Kidney glomerular epithelial cell (primary cell): ENCODE measurements around the gene OGFOD1.
A peak's percentile ranks its signal among the peaks of the same experiment; 100 is the strongest.

ENCODE experiments used
- DNase-seq: peaks from one replicate; lab custom pipeline; 2025; lab: John Stamatoyannopoulos, UW

The OGFOD1 gene

GRCh38 chr16:56450986-56451752 lies at the start of gene OGFOD1, which contains the start of gene NUDT21:
Gene OGFOD1 (plus strand): TSS chr16:56451554. CDS start chr16:56451613, 59 bp downstream.
Gene NUDT21 (minus strand): TSS chr16:56451332. CDS start chr16:56451202, 130 bp downstream.
- peak; percentile 99 for DNase-seq

GRCh38 chr16:56405977-56406672 lies 45.2 kb upstream of the OGFOD1 start:
- no peak for DNase-seq

DNA sequence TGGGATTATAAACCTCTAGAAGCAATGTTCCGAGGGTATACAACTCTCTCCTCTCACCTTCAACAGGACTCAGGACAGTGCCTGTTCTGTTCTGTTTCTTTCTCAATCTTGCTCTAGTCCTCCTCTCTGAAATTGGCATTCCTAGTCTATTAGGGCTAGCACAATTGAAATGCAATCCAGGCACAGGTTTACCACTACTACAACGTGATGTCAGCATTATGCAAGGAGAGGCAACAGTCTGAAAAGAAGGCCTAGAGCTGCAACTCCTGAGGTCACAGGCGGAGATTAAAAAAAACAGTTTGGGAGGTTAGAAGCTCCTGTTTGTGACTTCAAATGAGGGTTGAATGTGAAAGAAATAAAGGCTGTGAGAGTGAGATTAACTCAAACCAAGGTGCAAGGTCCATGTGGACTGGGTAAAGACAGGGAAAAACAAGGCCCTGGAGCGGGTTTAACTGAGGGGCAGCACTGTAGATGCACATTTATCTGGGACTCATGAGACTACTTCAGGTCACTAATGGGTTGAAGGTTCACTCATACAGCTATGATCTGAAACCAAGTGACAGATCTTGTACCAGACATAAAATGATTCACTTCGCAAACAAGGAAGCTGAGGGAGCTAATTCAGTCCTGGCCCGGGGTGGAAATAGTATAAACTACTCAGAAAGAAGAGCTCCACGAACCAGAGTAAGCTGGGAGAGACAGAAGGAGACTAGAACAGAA lies 42.8 kb upstream of the OGFOD1 start:
- no peak for DNase-seq

GRCh38 chr16:56409195-56409594 lies 42.2 kb upstream of the OGFOD1 start:
- DNase-seq, result no peak

DNA sequence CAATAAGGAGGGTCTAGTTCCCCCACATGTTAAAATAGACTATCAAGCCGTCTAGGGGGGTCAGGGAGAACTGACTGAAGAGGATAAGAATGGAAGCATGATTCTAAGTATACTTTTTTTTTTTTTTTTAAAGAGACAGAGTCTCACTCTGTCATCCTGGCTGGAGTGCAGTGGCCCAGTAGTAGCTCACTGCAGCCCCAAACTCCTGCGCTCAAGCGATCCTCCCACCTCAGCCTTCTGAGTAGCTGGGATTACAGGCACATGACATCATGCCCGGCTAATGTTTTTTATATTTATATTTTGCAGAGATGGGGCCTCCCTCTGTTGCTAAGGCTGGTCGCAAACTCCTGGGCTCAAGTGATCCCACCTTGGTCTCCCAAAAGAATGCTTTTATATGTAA lies 40.2 kb upstream of the OGFOD1 start:
- no peak for DNase-seq

- no peak for DNase-seq
Observed at GRCh38 chr16:56411624-56412023, 39.7 kb upstream of the OGFOD1 start.

GRCh38 chr16:56413381-56413780 lies 38.0 kb upstream of the OGFOD1 start:
- DNase-seq, result no peak

DNA sequence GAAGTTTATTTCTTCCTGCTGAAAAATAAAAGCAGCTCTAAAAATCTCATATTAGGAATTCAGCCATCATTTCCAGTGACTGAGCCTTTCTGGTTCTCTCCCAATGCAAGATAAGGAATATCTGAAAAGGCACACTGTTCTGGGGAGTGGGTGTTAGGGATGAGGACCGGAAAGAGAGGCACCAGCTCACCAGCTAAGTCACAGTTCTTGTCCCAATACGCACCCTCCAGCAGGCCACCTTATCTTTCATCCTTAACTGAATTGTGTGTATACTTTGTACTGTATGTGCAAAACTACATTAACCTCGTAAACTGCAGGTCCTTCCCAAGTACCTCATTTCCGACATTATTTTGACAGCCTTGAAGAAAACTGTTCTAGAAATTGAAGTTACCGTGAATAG lies 37.0 kb upstream of the OGFOD1 start:
- DNase-seq, result no peak

DNA sequence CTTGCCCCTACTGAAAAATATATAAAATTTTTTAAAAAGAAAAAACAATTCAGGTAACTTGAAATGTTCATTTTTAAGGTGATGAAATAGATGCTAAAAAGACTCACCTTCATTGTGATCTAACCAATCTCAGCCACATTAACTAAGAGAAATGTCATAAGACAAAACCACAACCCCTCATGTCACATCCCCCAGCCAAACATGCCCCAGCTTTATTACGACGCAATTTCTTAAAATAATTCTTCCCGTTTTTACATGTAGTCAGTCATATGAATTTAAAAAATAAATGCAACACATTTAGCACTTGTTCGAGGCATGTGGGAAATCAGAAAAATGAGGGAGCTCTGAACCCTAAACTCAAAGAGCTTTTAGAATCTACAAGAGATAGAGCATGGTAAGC lies 35.5 kb upstream of the OGFOD1 start:
- DNase-seq, result no peak

DNA sequence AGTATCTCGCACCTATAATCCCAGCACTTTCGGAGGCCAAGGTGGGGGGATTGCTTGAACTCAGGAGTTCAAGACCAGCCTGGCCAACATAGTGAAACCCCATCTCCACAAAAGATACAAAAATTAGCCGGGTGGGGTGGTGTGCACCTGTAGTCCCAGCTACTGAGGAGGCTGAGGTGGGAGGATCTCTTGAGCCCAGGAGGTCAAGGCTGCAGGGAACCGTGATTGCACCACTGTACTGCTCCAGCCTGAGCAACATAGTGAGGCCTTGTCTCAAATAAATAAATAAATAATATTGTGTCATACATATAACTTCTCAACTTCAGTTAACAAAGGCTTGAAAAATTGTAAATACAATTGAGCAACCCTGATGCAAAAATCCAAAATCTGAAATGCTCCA lies 34.2 kb upstream of the OGFOD1 start:
- DNase-seq, result no peak

GRCh38 chr16:56419740-56420548 lies 31.4 kb upstream of the OGFOD1 start:
- DNase-seq, result no peak

- DNase-seq, result no peak
Observed at GRCh38 chr16:56420613-56421012, 30.7 kb upstream of the OGFOD1 start.

DNA sequence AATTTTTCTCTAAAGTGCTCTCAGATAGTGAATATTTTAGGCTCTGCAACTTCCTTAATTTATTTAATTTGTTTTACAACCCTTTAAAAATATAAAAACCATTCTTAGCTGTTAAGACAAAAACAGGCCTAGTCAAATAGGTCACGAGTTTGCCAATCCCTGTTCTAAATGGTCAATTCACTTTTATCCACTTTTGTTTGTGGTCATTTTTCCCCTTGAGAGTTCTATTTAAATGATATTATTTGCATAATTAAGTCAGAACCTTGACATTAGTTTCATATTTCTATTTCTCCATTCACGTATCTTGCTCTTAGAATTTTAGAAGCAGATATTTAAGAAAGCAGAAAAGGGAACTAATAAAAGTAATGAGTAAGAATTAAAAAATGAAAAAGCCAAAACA lies 30.0 kb upstream of the OGFOD1 start:
- DNase-seq, result no peak

- DNase-seq, result no peak
Observed at GRCh38 chr16:56421976-56422669, 29.2 kb upstream of the OGFOD1 start.

- DNase-seq, result no peak
Observed at GRCh38 chr16:56422896-56423441, 28.4 kb upstream of the OGFOD1 start.

DNA sequence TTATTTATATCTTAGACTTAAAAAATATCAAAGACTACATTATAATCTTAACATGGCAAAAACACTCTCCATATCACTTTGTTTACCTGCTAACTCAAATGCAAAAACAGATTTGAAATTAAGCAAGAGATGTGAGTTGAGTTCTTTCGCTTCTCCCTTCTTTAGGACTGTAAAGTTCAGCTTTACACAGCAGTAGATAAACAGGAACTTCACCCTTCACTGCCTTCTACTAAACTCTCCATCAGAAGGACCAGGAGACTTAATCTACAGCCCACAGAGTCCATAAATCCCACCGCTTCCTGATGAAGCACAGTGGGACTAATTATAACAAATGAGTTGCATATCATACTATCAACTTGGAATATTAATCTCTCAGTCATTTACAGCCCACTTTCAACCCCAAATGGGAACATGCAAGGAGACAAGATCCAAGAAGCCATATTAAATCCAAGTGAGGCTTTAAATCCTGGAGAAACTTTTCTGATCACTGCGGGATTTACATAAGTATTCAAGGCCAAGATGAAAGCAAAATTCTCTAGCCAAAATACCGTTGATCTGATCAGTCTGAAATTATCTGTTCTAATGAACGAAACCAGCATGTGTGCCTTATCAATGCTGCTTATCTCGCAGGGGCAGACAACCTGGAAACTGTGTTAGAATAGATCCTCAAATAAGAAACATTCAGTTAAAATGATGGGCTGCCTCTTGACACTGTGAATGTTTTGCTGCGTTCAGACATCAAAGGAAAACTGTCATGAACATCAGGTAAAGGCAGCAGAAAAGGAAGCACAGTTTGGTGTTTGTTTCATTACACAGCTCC lies 27.6 kb upstream of the OGFOD1 start:
- DNase-seq, result no peak

DNA sequence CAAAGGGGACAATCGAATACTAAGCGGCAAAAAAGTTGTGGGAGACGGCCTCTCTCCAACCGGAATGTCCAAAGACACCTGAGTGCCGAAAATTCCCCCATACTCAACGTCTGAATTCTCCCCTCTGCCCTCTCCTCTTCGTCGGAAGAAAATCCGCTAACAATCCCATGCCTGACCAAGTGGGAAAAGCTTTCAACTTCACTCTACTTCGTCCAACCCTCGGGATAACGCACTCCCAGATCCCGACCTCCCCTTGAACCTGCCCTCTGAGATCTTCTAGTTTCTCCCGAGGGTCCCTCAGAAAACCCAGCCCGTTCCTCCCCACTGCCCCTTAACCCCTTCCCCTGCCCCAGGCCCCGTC lies 27.0 kb upstream of the OGFOD1 start:
- no peak for DNase-seq

DNA sequence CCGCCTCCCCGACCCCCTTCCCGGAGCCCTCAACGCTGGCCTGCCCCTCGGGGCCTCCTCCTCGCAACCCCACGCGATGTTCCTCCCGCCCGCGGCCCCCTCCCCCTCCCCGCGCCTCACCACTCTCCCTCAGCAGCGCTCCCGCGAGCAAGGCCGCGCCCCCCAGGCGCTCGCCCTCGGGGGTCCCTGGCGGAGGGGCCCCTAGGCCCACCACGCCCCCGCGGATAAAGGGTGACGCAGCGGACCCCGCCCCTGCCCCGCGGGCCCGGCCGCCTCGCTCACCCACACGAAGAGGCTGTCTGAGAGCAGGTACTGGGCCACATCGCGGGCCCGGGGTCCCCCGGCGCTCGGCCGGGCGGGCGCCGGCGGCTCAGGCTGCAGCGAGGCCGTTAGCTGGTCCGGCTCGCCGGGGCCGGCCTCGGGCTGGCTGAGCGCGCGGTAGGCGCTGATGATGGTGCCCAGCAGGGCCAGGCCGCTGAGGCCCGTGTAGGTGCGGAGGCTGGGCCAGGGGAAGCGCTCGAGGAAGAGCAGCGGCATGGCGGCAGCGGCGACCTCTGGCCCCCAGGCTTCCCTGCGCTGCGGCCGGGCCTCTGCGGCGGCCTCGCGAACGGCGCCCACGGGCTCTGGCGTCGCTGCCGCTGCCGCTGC lies 26.4 kb upstream of the OGFOD1 start:
- no peak for DNase-seq

DNA sequence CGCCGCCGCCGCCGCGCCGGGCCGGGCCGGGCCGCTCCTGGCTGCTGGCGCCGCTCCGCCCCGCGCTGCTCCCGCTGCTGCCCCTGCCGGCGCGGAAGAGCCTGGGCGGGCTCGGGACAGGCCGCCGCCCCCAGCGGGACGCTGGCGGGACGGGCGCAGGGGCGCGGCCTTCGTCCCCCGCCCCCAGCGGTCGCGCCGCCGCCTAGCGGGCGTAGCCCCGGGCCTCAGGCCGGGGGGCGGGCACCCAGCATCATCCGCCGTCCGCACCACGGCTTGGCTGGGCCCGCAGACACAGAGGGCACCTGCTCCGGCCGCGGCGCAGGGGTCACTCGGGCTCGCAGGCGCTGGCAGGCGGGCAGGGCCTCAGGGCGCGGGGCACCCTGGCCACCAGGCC lies 25.9 kb upstream of the OGFOD1 start, which contains the start of gene AMFR:
TSS of gene AMFR (minus strand) at position 107 of the 394 bp plus-strand sequence. CDS start 218 bp downstream, outside the sequence.
- DNase-seq, result peak; percentile 53

GRCh38 chr16:56426585-56426984 lies 24.8 kb upstream of the OGFOD1 start:
- DNase-seq, result peak; percentile 15
